SK-N-MC (cell line): ENCODE data around the gene PLPPR1.

Source experiments
- EZH2 ChIP-seq: fragments of 200-600 bp; sonication (generic); IDR thresholded peaks from one replicate; pipeline ENCODE4 v1.6.1; 2017; ENCODE audit warnings: antibody characterized with exemption
- POLR2AphosphoS5 ChIP-seq: IDR thresholded peaks from 2 replicates; pipeline ENCODE4 v1.6.1; 2012; ENCODE audit warnings: mild to moderate bottlenecking, low read depth, low read length, borderline replicate concordance

- TF ChIP-seq POLR2AphosphoS5, result no peak
- no peak for TF ChIP-seq EZH2
Measured at GRCh38 chr9:101138509-101138908, 110.0 kb downstream of the PLPPR1 start.
